ENCODE measurements around the gene TEX13C.

GRCh38 chrX:125289920-125290319 is 29.8 kb upstream of the TEX13C start:
- TF ChIP-seq CTCF (IDR thresholded peaks at IDR 0.05): no peak
- no peak for TF ChIP-seq POLR2A (IDR thresholded peaks at IDR 0.05)
- TF ChIP-seq EP300 (IDR thresholded peaks at IDR 0.05): no peak

All from gastroesophageal sphincter (tissue), 3 donors.